Measurements from ENCODE around the gene CTF1. TPM values are rescaled to one million over a fixed set of nuclear protein-coding genes. Genes with fewer than 3 reads are reported as not detected.

CTF1 gene
- polyA plus RNA-seq, 3 donors from 2014 or later = not detected

DNA sequence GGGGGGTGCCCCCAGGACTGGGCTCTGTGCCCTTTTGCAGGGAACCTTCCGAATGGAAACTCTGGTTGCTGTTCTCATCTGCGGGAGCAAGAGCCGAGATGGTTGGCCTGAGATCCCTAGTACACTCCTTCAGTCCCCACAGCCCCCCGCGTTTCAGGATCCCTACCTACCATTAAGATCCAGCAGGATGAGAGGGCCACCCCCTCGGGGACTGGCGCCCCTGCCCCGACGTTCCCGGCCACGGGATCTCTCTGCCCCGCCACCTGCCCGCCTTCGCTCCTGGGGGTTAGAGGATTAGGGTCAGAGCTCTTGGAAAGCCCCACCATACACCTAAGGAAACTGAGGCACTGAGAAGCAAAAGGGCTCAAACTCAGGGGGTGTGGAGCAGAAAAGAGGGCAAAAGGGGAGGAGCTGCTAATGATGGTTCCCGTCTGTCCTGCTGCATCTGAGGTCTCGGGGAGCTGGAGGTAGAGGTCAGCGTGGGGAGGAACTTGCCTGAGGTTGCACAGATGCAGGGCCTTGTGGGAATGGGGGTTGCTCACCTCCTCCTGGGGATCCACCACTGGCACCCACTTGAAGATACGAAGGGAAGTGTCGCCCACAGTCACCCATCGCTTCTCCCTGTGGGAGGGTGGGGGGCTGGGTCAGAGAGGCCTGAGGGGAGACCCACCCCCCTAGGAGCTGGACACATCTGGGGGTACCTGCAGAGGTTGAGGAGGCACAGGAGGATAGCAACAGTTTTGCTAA lies 3.6 kb upstream of the CTF1 start:
- peak overlapping the region; percentile 80 to 90 (median 88) for H3K27ac Mint-ChIP-seq
- peaks cover 43 to 46% of the 10 kb centered on the region in 2 donors for H3K4me1 Mint-ChIP-seq
- peaks cover 4 to 11% (median 9%) of the 10 kb centered on the region in 3 donors for H3K36me3 Mint-ChIP-seq
- H3K4me3 Mint-ChIP-seq = peak overlapping the region; percentile 85 to 93 (median 87)
- no peaks in the 10 kb centered on the region for H3K9me3 Mint-ChIP-seq
- peaks cover 0 to 8% (median 7%) of the 10 kb centered on the region in 3 donors for H3K27me3 Mint-ChIP-seq (ENCODE audit: low read depth in 3 of 3)
- no peak for DNase-seq

- Mint-ChIP-seq H3K27ac (peak overlapping the region; percentile 80 to 90 (median 88)), H3K4me1 (peaks cover 43 to 46% of the 10 kb centered on the region in 2 donors), H3K4me3 (peak overlapping the region; percentile 85 to 93 (median 87)), H3K9me3 (no peaks in the 10 kb centered on the region), H3K36me3 (peaks cover 4 to 11% (median 9%) of the 10 kb centered on the region in 3 donors), H3K27me3 (ENCODE audit: low read depth in 3 of 3) (peaks cover 0 to 8% (median 7%) of the 10 kb centered on the region in 3 donors)
- peak in 1 of 3 donors; percentile 13 for DNase-seq
Observed at GRCh38 chr16:30893417-30893743, 3.0 kb upstream of the CTF1 start.

DNA sequence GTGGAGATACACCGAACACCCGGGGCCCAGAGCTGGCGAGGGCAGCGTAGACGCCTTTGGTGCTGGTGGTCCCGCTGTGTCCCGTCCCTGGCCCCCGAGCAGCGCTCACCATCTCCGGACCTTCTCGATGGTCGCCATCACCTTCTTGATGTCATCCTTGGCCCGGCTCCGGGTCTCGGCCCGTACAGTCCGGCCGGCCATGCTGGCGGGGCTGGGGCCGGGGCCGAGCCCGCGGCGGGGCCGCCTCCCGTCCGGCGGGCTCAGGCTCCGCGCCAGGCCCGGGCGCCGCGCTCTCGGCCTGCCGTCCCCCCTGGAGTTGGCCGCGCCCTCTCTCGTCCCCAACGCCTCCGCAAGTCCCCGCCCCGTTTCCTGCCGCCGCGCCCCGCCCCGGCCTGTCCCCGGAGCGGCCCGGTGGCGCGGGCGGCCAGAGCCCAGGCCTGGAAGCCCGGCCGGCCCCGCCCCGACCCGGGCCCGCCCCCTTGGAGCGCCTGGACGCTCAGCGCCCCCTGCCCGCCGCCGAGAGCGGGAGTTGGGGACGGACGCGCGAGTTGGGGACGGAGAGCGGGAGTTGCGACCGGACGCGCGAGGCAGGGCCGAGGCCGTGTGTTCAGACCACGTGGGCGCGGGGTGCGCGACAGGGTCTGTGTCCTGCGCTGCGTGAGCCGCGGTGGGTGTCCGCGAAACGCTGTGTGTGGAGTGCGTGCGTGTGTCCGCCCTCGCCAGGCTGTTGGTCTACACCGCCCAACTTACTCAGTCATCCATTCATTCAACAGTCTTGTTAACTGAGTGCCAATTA lies 2.5 kb upstream of the CTF1 start, which contains the start of gene BCL7C:
Gene BCL7C, minus strand, starts transcription at position 334 of the 796 bp plus-strand sequence. Its CDS starts 133 bp downstream, at position 201.
- Mint-ChIP-seq H3K27me3 (ENCODE audit: low read depth in 3 of 3) (peaks cover 0 to 8% (median 7%) of the 10 kb centered on the region in 3 donors), H3K4me3 (peak within 1 kb of the TSS; percentile 86 to 93 (median 87)), H3K27ac (peak within 1 kb of the TSS; percentile 85 to 93 (median 91)), H3K36me3 (peaks cover 4 to 6% (median 4%) of the 10 kb centered on the region in 3 donors), H3K4me1 (peaks cover 43 to 46% of the 10 kb centered on the region in 2 donors), H3K9me3 (no peaks in the 10 kb centered on the region)
- peak; percentile 81 to 83 (median 82) for DNase-seq

- Mint-ChIP-seq H3K9me3 (no peaks in the 10 kb centered on the region), H3K27ac (peak overlapping the region; percentile 84 to 93 (median 91)), H3K36me3 (peaks cover 2% of the 10 kb centered on the region in 3 donors), H3K4me1 (peaks cover 43 to 46% of the 10 kb centered on the region in 2 donors), H3K27me3 (ENCODE audit: low read depth in 3 of 3) (peaks cover 0 to 8% (median 7%) of the 10 kb centered on the region in 3 donors), H3K4me3 (peak overlapping the region; percentile 81 to 88 (median 86))
- DNase-seq = no peak
Observed at GRCh38 chr16:30894540-30895368, 1.7 kb upstream of the CTF1 start.

GRCh38 chr16:30895627-30896260 lies 670 bp upstream of the CTF1 start:
- no peaks in the 10 kb centered on the region for H3K9me3 Mint-ChIP-seq
- H3K27ac Mint-ChIP-seq = peak overlapping the region; percentile 21 to 93 (median 82)
- peaks cover 0 to 8% (median 7%) of the 10 kb centered on the region in 3 donors for H3K27me3 Mint-ChIP-seq (ENCODE audit: low read depth in 3 of 3)
- no peaks in the 10 kb centered on the region for H3K36me3 Mint-ChIP-seq
- peaks cover 45 to 48% of the 10 kb centered on the region in 2 donors for H3K4me1 Mint-ChIP-seq
- DNase-seq = peak in 1 of 3 donors; percentile 15
- peak overlapping the region; percentile 27 to 86 (median 64) for H3K4me3 Mint-ChIP-seq

GRCh38 chr16:30896889-30897733 lies 697 bp downstream of the CTF1 start:
- Mint-ChIP-seq H3K27me3 (ENCODE audit: low read depth in 3 of 3) (peaks cover 0 to 10% (median 4%) of the 10 kb centered on the region in 3 donors), H3K36me3 (no peaks in the 10 kb centered on the region), H3K9me3 (no peaks in the 10 kb centered on the region), H3K4me1 (peaks cover 54 to 55% of the 10 kb centered on the region in 2 donors), H3K27ac (peak overlapping the region; percentile 59 to 82 (median 75)), H3K4me3 (peak overlapping the region; percentile 50 to 75 (median 68))
- DNase-seq = peak; percentile 57 to 60 (median 60)

DNA sequence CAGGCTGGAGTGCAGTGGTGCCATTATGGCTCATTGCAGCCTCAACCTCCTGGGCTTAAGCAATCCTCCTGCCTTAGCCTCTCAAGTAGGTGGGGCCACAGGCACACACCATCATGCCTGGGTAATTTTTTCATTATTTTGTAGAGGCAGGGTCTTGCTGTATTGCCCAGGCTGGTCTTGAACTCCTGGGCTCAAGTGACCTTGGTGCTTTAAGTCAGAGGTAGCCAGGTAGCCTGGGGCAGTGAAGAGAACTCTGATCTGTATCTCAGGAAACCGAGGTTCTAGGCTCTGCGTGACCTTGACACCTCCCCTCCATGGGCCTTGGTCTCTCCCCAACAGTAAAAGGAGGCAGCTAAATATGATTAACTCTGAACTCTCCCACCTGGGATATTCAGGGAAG lies 3.4 kb downstream of the CTF1 start:
- no peak overlapping the region for H3K27ac Mint-ChIP-seq
- peak overlapping the region in 2 of 5 donors; percentile 14 to 18 for H3K4me3 Mint-ChIP-seq
- peaks cover 4 to 13% (median 9%) of the 10 kb centered on the region in 3 donors for H3K27me3 Mint-ChIP-seq (ENCODE audit: low read depth in 3 of 3)
- peaks cover 0 to 3% (median 0%) of the 10 kb centered on the region in 3 donors for H3K36me3 Mint-ChIP-seq
- DNase-seq = no peak
- no peaks in the 10 kb centered on the region for H3K9me3 Mint-ChIP-seq
- H3K4me1 Mint-ChIP-seq = peaks cover 54 to 57% of the 10 kb centered on the region in 2 donors

GRCh38 chr16:30900588-30900987 lies 4.2 kb downstream of the CTF1 start:
- peak overlapping the region in 3 of 6 donors; percentile 25 to 86 (median 55) for H3K27ac Mint-ChIP-seq
- H3K27me3 Mint-ChIP-seq (ENCODE audit: low read depth in 3 of 3) = peaks cover 4 to 11% (median 7%) of the 10 kb centered on the region in 3 donors
- no peak for DNase-seq
- peaks cover 50% of the 10 kb centered on the region in 2 donors for H3K4me1 Mint-ChIP-seq
- peaks cover 0 to 3% (median 0%) of the 10 kb centered on the region in 3 donors for H3K36me3 Mint-ChIP-seq
- peak overlapping the region in 2 of 5 donors; percentile 18 to 80 for H3K4me3 Mint-ChIP-seq
- no peaks in the 10 kb centered on the region for H3K9me3 Mint-ChIP-seq

- no peaks in the 10 kb centered on the region for H3K9me3 Mint-ChIP-seq
- H3K4me1 Mint-ChIP-seq = peaks cover 43% of the 10 kb centered on the region in 2 donors
- peak overlapping the region; percentile 71 to 80 (median 75) for H3K4me3 Mint-ChIP-seq
- DNase-seq = no peak
- H3K27ac Mint-ChIP-seq = peak overlapping the region; percentile 55 to 86 (median 81)
- peaks cover 4 to 9% (median 6%) of the 10 kb centered on the region in 3 donors for H3K27me3 Mint-ChIP-seq (ENCODE audit: low read depth in 3 of 3)
- H3K36me3 Mint-ChIP-seq = peaks cover 0 to 3% (median 0%) of the 10 kb centered on the region in 3 donors
Observed at GRCh38 chr16:30901201-30902028, 5.0 kb downstream of the CTF1 start.

DNA sequence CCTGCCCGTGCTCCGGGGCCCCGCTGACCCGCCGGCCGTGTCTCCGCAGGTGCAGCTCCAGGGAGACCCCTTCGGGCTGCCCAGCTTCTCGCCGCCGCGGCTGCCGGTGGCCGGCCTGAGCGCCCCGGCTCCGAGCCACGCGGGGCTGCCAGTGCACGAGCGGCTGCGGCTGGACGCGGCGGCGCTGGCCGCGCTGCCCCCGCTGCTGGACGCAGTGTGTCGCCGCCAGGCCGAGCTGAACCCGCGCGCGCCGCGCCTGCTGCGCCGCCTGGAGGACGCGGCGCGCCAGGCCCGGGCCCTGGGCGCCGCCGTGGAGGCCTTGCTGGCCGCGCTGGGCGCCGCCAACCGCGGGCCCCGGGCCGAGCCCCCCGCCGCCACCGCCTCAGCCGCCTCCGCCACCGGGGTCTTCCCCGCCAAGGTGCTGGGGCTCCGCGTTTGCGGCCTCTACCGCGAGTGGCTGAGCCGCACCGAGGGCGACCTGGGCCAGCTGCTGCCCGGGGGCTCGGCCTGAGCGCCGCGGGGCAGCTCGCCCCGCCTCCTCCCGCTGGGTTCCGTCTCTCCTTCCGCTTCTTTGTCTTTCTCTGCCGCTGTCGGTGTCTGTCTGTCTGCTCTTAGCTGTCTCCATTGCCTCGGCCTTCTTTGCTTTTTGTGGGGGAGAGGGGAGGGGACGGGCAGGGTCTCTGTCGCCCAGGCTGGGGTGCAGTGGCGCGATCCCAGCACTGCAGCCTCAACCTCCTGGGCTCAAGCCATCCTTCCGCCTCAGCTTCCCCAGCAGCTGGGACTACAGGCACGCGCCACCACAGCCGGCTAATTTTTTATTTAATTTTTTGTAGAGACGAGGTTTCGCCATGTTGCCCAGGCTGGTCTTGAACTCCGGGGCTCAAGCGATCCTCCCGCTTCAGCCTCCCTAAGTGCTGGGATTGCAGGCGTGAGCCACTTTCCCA lies 5.9 kb downstream of the CTF1 start:
- H3K4me1 Mint-ChIP-seq = peaks cover 36 to 38% of the 10 kb centered on the region in 2 donors
- DNase-seq = peak; percentile 65 to 72 (median 69)
- no peaks in the 10 kb centered on the region for H3K9me3 Mint-ChIP-seq
- peaks cover 0 to 3% (median 0%) of the 10 kb centered on the region in 3 donors for H3K36me3 Mint-ChIP-seq
- peak overlapping the region; percentile 91 to 99 (median 98) for H3K27ac Mint-ChIP-seq
- peak overlapping the region; percentile 93 to 99 (median 96) for H3K4me3 Mint-ChIP-seq
- peaks cover 4 to 9% (median 4%) of the 10 kb centered on the region in 3 donors for H3K27me3 Mint-ChIP-seq (ENCODE audit: low read depth in 3 of 3)

Data from immature natural killer cell (primary cell).